ENCODE measurements around the gene CIAO1. TPM values are rescaled to one million over a fixed set of nuclear protein-coding genes. Genes with fewer than 3 reads are reported as not detected.

Gene CIAO1
- total and polyA plus RNA-seq, 2 of the 8 experiments (the other 6 are each of a cell fraction or from before 2014, with no cell fraction given), result 63.7 to 99.2 TPM

- TF ChIP-seq BCL11A (IDR thresholded peaks at IDR 0.05; ENCODE audit: low read depth in 2 of 2, low read length in 2 of 2) (no peak), BRCA1 (IDR thresholded peaks at IDR 0.05; ENCODE audit: low read depth, low read length) (no peak), CHD1 (IDR thresholded peaks at IDR 0.05; ENCODE audit: low read depth, low read length) (no peak), CREB1 (IDR thresholded peaks at IDR 0.05) (no peak)
These were observed 29.1 kb upstream of the CIAO1 start (continued) for GRCh38 chr2:96236882-96237281.

Measured in H1 (cell line).